SU-DHL-6 (cell line): ENCODE data around the gene LRIG1.

Experiments
- H2AFZ ChIP-seq: fragments of 200-600 bp; sonication (generic); 2 replicates; pipeline ENCODE4 v1.6.1; 2014; ENCODE audit warnings: low read depth, mild to moderate bottlenecking, moderate library complexity, mixed read lengths, antibody characterized with exemption, low read length; ENCODE audit not compliant: severe bottlenecking
- H3F3A ChIP-seq: fragments of 200-600 bp; shearing (Covaris generic); 2 replicates; pipeline ENCODE4 v1.6.0; 2016; ENCODE audit warnings: antibody characterized with exemption, mild to moderate bottlenecking; ENCODE audit not compliant: insufficient read depth
- H3K27ac ChIP-seq: fragments of 200-600 bp; sonication (generic); 2 replicates; pipeline ENCODE4 v1.5.1; 2016; ENCODE audit warnings: low read depth, mild to moderate bottlenecking, low read length, moderate library complexity, mixed read lengths
- H3K27me3 ChIP-seq: fragments of 200-600 bp; sonication (generic), shearing (Covaris generic); 2 replicates; pipeline ENCODE4 v1.6.0; 2014; ENCODE audit warnings: mild to moderate bottlenecking, low read length
- H3K36me3 ChIP-seq: fragments of 200-600 bp; sonication (generic); 2 replicates; pipeline ENCODE4 v1.6.1; 2014; ENCODE audit warnings: mild to moderate bottlenecking, low read length, mixed read lengths
- H3K4me2 ChIP-seq: fragments of 300-600, 200-600 bp; shearing (Covaris generic), sonication (generic); 2 replicates; pipeline ENCODE4 v1.6.0; 2014; ENCODE audit warnings: low read length, low read depth, mild to moderate bottlenecking; ENCODE audit not compliant: poor library complexity, severe bottlenecking
- H3K4me3 ChIP-seq: fragments of 200-600 bp; sonication (generic); 2 replicates; pipeline ENCODE4 v1.5.1; 2014; ENCODE audit warnings: antibody characterized with exemption, low read length, mild to moderate bottlenecking, mixed read lengths; ENCODE audit not compliant: insufficient read depth, poor library complexity, severe bottlenecking
- H3K79me2 ChIP-seq: fragments of 200-600 bp; sonication (generic); 2 replicates; pipeline ENCODE4 v1.6.1; 2014; ENCODE audit warnings: mild to moderate bottlenecking, low read length, moderate library complexity; ENCODE audit not compliant: insufficient read depth
- H3K9ac ChIP-seq: fragments of 200-600 bp; sonication (generic); 2 replicates; pipeline ENCODE4 v1.7.0; 2014; ENCODE audit warnings: mild to moderate bottlenecking, low read length
- H3K9me2 ChIP-seq: fragments of 200-600 bp; sonication (generic); replicated peaks from 2 replicates; pipeline ENCODE4 v1.6.1; 2014; ENCODE audit warnings: low read length; ENCODE audit not compliant: insufficient read depth
- H3K9me3 ChIP-seq: fragments of 200-600 bp; sonication (generic); 2 replicates; pipeline ENCODE4 v1.6.1; 2014; ENCODE audit warnings: low read length, mixed read lengths; ENCODE audit not compliant: insufficient read depth
- H4K20me1 ChIP-seq: fragments of 200-600 bp; sonication (generic); 2 replicates; pipeline ENCODE4 v1.6.1; 2014; ENCODE audit warnings: low read depth, mild to moderate bottlenecking, antibody characterized with exemption, low read length, moderate library complexity, mixed read lengths
- CTCF ChIP-seq: fragments of 200-600 bp; sonication (generic); IDR thresholded peaks from one replicate; pipeline ENCODE4 v1.5.1; 2017; ENCODE audit warnings: antibody characterized with exemption, mild to moderate bottlenecking, low read length, moderate library complexity; ENCODE audit not compliant: insufficient read depth, poor library complexity, severe bottlenecking
- EZH2phosphoT487 ChIP-seq: fragments of 200-600 bp; sonication (generic), shearing (Covaris generic); conservative IDR thresholded peaks from 2 replicates; pipeline ENCODE4 v1.6.1; 2018; ENCODE audit warnings: mild to moderate bottlenecking, antibody characterized with exemption, low read length, moderate library complexity, mixed read lengths

LRIG1 gene

GRCh38 chr3:66370179-66370578 lies 130.6 kb downstream of the LRIG1 start:
- Histone ChIP-seq H4K20me1 (no peaks in the 10 kb centered on the region), H3K9me2 (no peaks in the 10 kb centered on the region), H3K9ac (no peak overlapping the region), H3K27ac (no peak overlapping the region), H2AFZ (no peak overlapping the region), H3K36me3 (no peaks in the 10 kb centered on the region), H3K79me2 (no peaks in the 10 kb centered on the region), H3K4me2 (no peak overlapping the region), H3K4me3 (no peak overlapping the region), H3F3A (no peaks in the 10 kb centered on the region), H3K9me3 (no peaks in the 10 kb centered on the region), H3K27me3 (no peaks in the 10 kb centered on the region)
- TF ChIP-seq EZH2phosphoT487 (no peak), CTCF (no peak)

- Histone ChIP-seq H4K20me1 (no peaks in the 10 kb centered on the region), H3K79me2 (no peaks in the 10 kb centered on the region), H3K9me2 (no peaks in the 10 kb centered on the region), H3F3A (no peaks in the 10 kb centered on the region), H3K36me3 (no peaks in the 10 kb centered on the region), H3K4me3 (no peak overlapping the region), H3K4me2 (no peak overlapping the region), H3K27ac (no peak overlapping the region), H2AFZ (no peak overlapping the region), H3K9me3 (no peaks in the 10 kb centered on the region), H3K9ac (no peak overlapping the region), H3K27me3 (no peaks in the 10 kb centered on the region)
- no peak for TF ChIP-seq EZH2phosphoT487
- TF ChIP-seq CTCF: no peak
Observed at GRCh38 chr3:66367979-66368378, 132.8 kb downstream of the LRIG1 start.

- Histone ChIP-seq H3K27me3 (no peaks in the 10 kb centered on the region), H3K79me2 (no peaks in the 10 kb centered on the region), H3K9ac (no peak overlapping the region), H3F3A (no peaks in the 10 kb centered on the region), H4K20me1 (no peaks in the 10 kb centered on the region), H3K36me3 (no peaks in the 10 kb centered on the region), H3K9me3 (no peaks in the 10 kb centered on the region), H3K4me2 (no peak overlapping the region), H3K4me3 (no peak overlapping the region), H3K27ac (no peak overlapping the region), H3K9me2 (no peaks in the 10 kb centered on the region), H2AFZ (no peak overlapping the region)
- TF ChIP-seq EZH2phosphoT487: no peak
- no peak for TF ChIP-seq CTCF
Observed at GRCh38 chr3:66366747-66367146, 134.1 kb downstream of the LRIG1 start.

GRCh38 chr3:66365080-66365479 lies 135.7 kb downstream of the LRIG1 start:
- no peaks in the 10 kb centered on the region for H3K9me3 ChIP-seq
- no peak overlapping the region for H3K9ac ChIP-seq
- H3K27ac ChIP-seq: no peak overlapping the region
- H3K9me2 ChIP-seq: no peaks in the 10 kb centered on the region
- no peaks in the 10 kb centered on the region for H4K20me1 ChIP-seq
- no peaks in the 10 kb centered on the region for H3K79me2 ChIP-seq
- no peaks in the 10 kb centered on the region for H3K36me3 ChIP-seq
- TF ChIP-seq EZH2phosphoT487 (no peak), CTCF (no peak)
- no peaks in the 10 kb centered on the region for H3F3A ChIP-seq
- H3K4me3 ChIP-seq: no peak overlapping the region
- H3K27me3 ChIP-seq: no peaks in the 10 kb centered on the region
- H3K4me2 ChIP-seq: no peak overlapping the region
- no peak overlapping the region for H2AFZ ChIP-seq
